Fibroblast of villous mesenchyme (primary cell): ENCODE data around the gene FOXQ1. TPM values are rescaled to one million over a fixed set of nuclear protein-coding genes. Genes with fewer than 3 reads are reported as not detected.
A peak's percentile ranks its signal among the peaks of the same experiment; 100 is the strongest.

Source experiments
- DNase-seq: peaks from one replicate; pipeline ENCODE4 v3.0.0-alpha.2; 2010; ENCODE audit warnings: low read depth
- H3K4me3 ChIP-seq: 2 replicates; pipeline ENCODE4 v1.5.1; 2011; ENCODE audit warnings: low read depth, mild to moderate bottlenecking, low read length
- CTCF ChIP-seq: IDR thresholded peaks from 2 replicates; pipeline ENCODE4 v1.5.1; 2012; ENCODE audit warnings: low read depth, mild to moderate bottlenecking, low read length; ENCODE audit not compliant: insufficient read depth
- total RNA-seq: library from RNA; depleted of rRNA; stranded (reverse); fragments of >200 nt; gene quantifications from 2 replicates; pipeline ENCODE4 v1.2.3, GENCODE V29; 2012

FOXQ1 gene
- total RNA-seq, 1 donor = 0.43 TPM

- no peak for DNase-seq
- no peak overlapping the region for H3K4me3 ChIP-seq
- no peak for TF ChIP-seq CTCF
These were observed 15.7 kb downstream of the FOXQ1 start for GRCh38 chr6:1327630-1328029.

GRCh38 chr6:1328129-1328800 is 16.4 kb downstream of the FOXQ1 start:
- no peak overlapping the region for H3K4me3 ChIP-seq
- TF ChIP-seq CTCF = no peak
- DNase-seq = no peak

- no peak for DNase-seq
- TF ChIP-seq CTCF = no peak
- H3K4me3 ChIP-seq = no peak overlapping the region
These were observed 17.8 kb downstream of the FOXQ1 start for GRCh38 chr6:1329708-1330107.

GRCh38 chr6:1334684-1335083 is 22.8 kb downstream of the FOXQ1 start:
- H3K4me3 ChIP-seq = no peak overlapping the region
- no peak for DNase-seq
- no peak for TF ChIP-seq CTCF

GRCh38 chr6:1335367-1336037 is 23.6 kb downstream of the FOXQ1 start:
- no peak for TF ChIP-seq CTCF
- H3K4me3 ChIP-seq = no peak overlapping the region
- DNase-seq = peak; percentile 89

- DNase-seq = no peak
- TF ChIP-seq CTCF = peak; percentile 30
These were observed 24.4 kb downstream of the FOXQ1 start for GRCh38 chr6:1336246-1336843.

GRCh38 chr6:1337791-1338190 is 25.9 kb downstream of the FOXQ1 start:
- no peak for DNase-seq
- no peak for TF ChIP-seq CTCF

More at GRCh38 chr6:1336246-1336843, 24.4 kb downstream of the FOXQ1 start:
- H3K4me3 ChIP-seq = no peak overlapping the region

More at GRCh38 chr6:1337791-1338190, 25.9 kb downstream of the FOXQ1 start:
- H3K4me3 ChIP-seq = no peak overlapping the region
